CD4-positive, alpha-beta T cell treated with Interleukin-10 for 1 hour (primary cell): ENCODE measurements around the gene ZNF330.

Experiments used
- DNase-seq: peaks from one replicate; pipeline ENCODE4 v3.0.0-alpha.2; 2020

The ZNF330 gene

GRCh38 chr4:141238186-141238585 lies 17.5 kb downstream of the ZNF330 start:
- DNase-seq: no peak

DNA sequence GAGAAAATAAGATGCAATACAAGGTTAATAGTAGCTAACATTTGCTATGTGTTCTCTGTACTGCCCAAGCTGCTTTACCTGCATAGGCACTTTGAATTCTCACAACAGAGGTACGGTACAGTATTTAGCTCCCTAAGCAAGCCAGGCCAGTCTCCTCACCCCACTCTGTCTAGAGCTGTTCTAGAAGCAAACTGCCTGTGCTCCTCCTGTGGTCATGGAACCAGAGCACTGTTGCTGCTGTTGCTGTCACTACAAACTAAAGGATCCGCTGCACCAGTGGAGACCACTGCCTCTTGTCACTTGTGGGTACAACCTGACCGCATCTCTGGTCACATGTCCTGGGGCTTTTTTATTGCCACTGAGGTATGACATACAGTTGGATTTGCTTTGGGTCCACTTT lies 19.6 kb downstream of the ZNF330 start:
- DNase-seq: no peak

- DNase-seq: no peak
Measured at GRCh38 chr4:141240671-141241070, 20.0 kb downstream of the ZNF330 start.

GRCh38 chr4:141241986-141242385 lies 21.3 kb downstream of the ZNF330 start:
- DNase-seq: no peak

GRCh38 chr4:141244419-141244818 lies 23.7 kb downstream of the ZNF330 start:
- DNase-seq: no peak

DNA sequence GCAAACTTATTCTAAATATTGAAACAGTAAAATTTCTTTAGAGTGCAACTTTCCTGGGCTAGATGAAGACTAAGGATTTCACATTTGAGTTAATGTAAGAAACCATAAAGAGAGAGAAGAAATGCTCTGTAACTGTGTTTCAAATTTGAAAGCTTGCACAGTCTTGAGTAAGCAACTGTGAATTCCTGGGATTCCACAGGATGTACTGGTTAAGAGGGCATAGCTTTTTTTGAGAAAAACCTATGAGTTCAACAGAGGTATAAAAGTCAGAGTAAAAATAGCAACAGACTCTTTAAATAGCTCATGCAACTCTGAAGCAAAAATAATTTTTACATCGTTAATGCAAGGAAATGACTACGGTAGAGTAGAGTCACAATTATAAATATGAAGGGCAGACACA lies 25.5 kb downstream of the ZNF330 start:
- no peak for DNase-seq

DNA sequence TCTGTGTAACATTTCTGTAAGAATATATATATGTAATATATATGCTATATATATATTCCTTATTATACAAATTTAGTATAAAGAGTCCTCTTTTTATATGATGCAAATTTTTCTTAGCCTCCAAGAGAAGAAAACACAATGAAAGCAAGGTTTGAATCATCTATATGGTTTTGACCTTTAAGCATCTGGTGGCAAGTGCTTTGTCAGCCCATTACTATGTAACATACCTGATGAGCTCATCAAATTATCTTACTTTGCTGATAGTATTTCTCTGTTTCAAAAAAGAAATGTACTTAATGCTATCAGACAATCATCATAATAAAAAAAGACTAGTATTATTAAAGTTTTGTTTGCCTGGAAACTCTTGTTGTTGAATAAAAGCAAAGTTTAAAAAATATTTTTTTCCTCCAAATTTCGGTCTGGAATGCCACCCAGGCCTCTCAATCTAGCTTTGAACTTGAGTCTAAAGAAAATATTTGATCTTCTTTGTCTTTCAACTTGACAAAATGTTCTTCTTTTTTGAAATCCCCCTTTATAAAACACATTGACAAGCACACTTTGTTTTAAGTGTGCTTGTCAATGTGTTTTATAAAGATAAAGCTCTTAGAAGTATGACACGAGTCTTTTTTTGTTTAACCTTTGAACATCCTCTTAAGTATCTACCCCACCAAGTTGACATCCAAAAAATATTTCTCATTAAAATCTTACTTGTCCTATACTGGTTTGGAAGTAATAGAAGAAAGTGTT lies 26.2 kb downstream of the ZNF330 start:
- DNase-seq: no peak

DNA sequence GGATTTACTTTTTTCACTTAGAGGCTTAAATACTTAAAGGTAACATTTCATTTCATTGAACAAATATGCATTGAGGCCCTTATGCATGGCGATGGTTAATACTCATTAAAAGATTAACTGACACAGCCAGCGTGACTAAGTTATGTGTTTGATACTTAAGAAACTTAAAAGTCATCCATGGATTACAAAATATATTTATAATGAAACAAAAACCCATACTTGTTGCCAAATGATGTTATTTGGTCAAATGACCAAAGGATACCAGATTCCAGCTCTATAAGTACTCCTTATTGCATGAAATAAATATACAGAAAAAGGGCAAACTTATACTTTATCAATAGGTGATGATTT lies 26.7 kb downstream of the ZNF330 start:
- DNase-seq: no peak

GRCh38 chr4:141248029-141248428 lies 27.3 kb downstream of the ZNF330 start:
- no peak for DNase-seq

DNA sequence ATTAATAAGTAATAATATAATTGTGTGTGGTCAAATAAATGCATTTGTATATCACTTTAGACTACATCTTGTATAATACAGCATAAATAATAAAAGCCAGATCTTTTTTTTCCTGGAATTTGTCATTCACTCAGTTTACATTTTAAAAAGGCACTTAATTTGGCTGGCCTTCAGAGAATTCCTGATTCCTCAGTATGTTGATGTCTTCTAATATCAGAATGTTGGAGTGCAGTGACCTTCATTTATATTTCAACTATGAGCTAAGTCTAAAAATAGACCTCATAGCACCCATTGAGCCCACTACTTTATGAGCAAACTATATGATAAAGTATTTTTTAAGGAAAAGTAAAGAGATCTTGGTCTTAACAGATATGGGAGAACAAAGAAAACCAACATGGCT lies 27.8 kb downstream of the ZNF330 start:
- DNase-seq: no peak

GRCh38 chr4:141254326-141254725 lies 33.6 kb downstream of the ZNF330 start:
- no peak for DNase-seq

GRCh38 chr4:141255016-141255415 lies 34.3 kb downstream of the ZNF330 start:
- no peak for DNase-seq

GRCh38 chr4:141258558-141258957 lies 37.9 kb downstream of the ZNF330 start:
- no peak for DNase-seq

- no peak for DNase-seq
Measured at GRCh38 chr4:141275834-141276233, 55.1 kb downstream of the ZNF330 start.

- DNase-seq: no peak
Measured at GRCh38 chr4:141283152-141283551, 62.5 kb downstream of the ZNF330 start.

DNA sequence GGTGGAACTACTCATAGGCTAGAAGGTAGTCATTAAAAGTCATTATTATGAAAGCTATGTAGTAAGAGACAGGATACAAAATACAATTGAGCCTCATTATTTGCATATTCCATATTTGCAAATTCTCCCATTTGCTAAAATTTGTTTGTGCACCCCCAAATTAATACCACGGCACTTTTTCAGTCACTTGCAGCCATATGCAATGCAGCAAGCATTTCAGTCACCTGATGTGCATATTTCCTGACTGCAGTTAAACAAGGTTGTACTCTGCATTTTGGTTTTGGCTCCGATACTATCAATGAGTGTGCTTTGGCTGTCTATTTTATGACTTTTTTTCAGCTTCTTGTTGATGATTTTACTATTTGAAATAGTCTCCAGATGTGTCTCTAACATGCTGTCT lies 62.9 kb downstream of the ZNF330 start:
- no peak for DNase-seq
